NCI-H69 (cell line): Measurements from ENCODE around the gene MPG.

Experiments
- DNase-seq: peaks from one replicate; lab custom pipeline; 2025; lab: John Stamatoyannopoulos, UW

MPG gene

GRCh38 chr16:83781-84615 lies 6.0 kb downstream of the MPG start:
- peak; percentile 40 for DNase-seq

- peak; percentile 71 for DNase-seq
These were observed 6.8 kb downstream of the MPG start for GRCh38 chr16:84718-85406.

GRCh38 chr16:85407-85782 lies 7.4 kb downstream of the MPG start:
- no peak for DNase-seq

GRCh38 chr16:85865-86264 lies 7.8 kb downstream of the MPG start:
- no peak for DNase-seq

GRCh38 chr16:86483-86952 lies 8.5 kb downstream of the MPG start:
- DNase-seq = no peak

- no peak for DNase-seq
These were observed 10.6 kb downstream of the MPG start for GRCh38 chr16:88613-89012.

- no peak for DNase-seq
These were observed 11.6 kb downstream of the MPG start for GRCh38 chr16:89391-90302.

- DNase-seq = peak; percentile 24
These were observed 13.5 kb downstream of the MPG start for GRCh38 chr16:91484-91883.

GRCh38 chr16:92431-93339 lies 14.7 kb downstream of the MPG start:
- no peak for DNase-seq

GRCh38 chr16:94918-95265 lies 16.9 kb downstream of the MPG start:
- no peak for DNase-seq

GRCh38 chr16:96935-97381 lies 18.9 kb downstream of the MPG start:
- peak; percentile 95 for DNase-seq

- DNase-seq = no peak
These were observed 19.8 kb downstream of the MPG start for GRCh38 chr16:97822-98221.

GRCh38 chr16:100989-101388 lies 23.0 kb downstream of the MPG start:
- DNase-seq = no peak

GRCh38 chr16:101586-101985 lies 23.6 kb downstream of the MPG start:
- DNase-seq = no peak

- no peak for DNase-seq
These were observed 24.2 kb downstream of the MPG start for GRCh38 chr16:102060-102855.

- DNase-seq = no peak
These were observed 26.3 kb downstream of the MPG start for GRCh38 chr16:104355-104754.

- no peak for DNase-seq
These were observed 26.9 kb downstream of the MPG start for GRCh38 chr16:104928-105327.

GRCh38 chr16:105521-105920 lies 27.5 kb downstream of the MPG start:
- DNase-seq = no peak

- DNase-seq = peak; percentile 83
These were observed 28.7 kb downstream of the MPG start for GRCh38 chr16:106623-107324.
